HCT116 (cell line): Measurements from ENCODE around the gene RASSF7. TPM values are rescaled to one million over a fixed set of nuclear protein-coding genes. Genes with fewer than 3 reads are reported as not detected.

ENCODE experiments used
- ATAC-seq: fragments of 200-7000 bp; cut with Tn5 transposase; 2 replicates; pipeline ENCODE4 v1.9.1; 2020; ENCODE audit warnings: mild to moderate bottlenecking, moderate library complexity
- BruUV-seq: library from RNA; stranded (reverse); fragments of 400-500 nt; replicated peaks from 2 replicates; lab custom pipeline; 2021; lab: Mats Ljungman, UMichigan
- CTCF ChIA-PET: fragments of 300-600 bp; sonication (Branson Sonifier 250); formaldehyde crosslinking; loops from one replicate; lab custom pipeline; 2021; ENCODE audit warnings: antibody characterized with exemption; lab: Charles Lee
- POLR2A ChIA-PET: fragments of 300-600, 350-600 bp; sonication (Branson Sonifier 250); formaldehyde crosslinking; loops from one replicate; lab custom pipeline; 2021; ENCODE audit warnings: antibody characterized with exemption; lab: Charles Lee
- RAD21 ChIA-PET, 2 experiments: fragments of 300-600 bp; sonication (Branson Sonifier 250); formaldehyde crosslinking; loops; one replicate each; lab custom pipeline; 2023; ENCODE audit warnings: low total read pairs in 2 of 2; ENCODE audit not compliant: uncharacterized antibody in 2 of 2, unreplicated experiment in 2 of 2, low non-redundant PET in 1 of 2; lab: Charles Lee
- DNase-seq: peaks from one replicate; pipeline ENCODE4 v3.0.0-alpha.2; 2010; ENCODE audit warnings: low read depth, low spot score
- H2AFZ ChIP-seq: fragments of 200-600 bp; shearing (Covaris generic), sonication (generic); 2 replicates; pipeline ENCODE4 v1.6.1; 2017; ENCODE audit warnings: low read depth, mixed run types, mixed read lengths, antibody characterized with exemption, low read length; ENCODE audit not compliant: poor library complexity, severe bottlenecking
- H3K27ac ChIP-seq: 2 replicates; pipeline ENCODE4 v1.5.1; 2012; ENCODE audit warnings: low read depth, low read length
- H3K27me3 ChIP-seq: fragments of 200-600 bp; sonication (generic); 2 replicates; pipeline ENCODE4 v1.6.1; 2016; ENCODE audit warnings: mixed run types, low read length, mixed read lengths; ENCODE audit not compliant: insufficient read depth
- H3K36me3 ChIP-seq, 2 experiments: fragments of 200-500 bp in 1 of 2; fragments of 200-600 bp in 1 of 2; sonication (Bioruptor generic) in 1 of 2; sonication (generic) in 1 of 2; 2 replicates each; pipeline versions ENCODE4 v1.5.1 to v1.6.1; 2014 to 2016; ENCODE audit warnings: low read length in 2 of 2, inconsistent platforms in 1 of 2, mixed read lengths in 1 of 2, mixed run types in 1 of 2; ENCODE audit not compliant: insufficient read depth in 2 of 2, control insufficient read depth in 1 of 2
- H3K4me1 ChIP-seq, 2 experiments: fragments of 200-600 bp in 1 of 2; sonication (generic) in 1 of 2; 2 replicates each; pipeline versions ENCODE4 v1.5.1 to v1.6.1; 2012 to 2017; ENCODE audit warnings: low read length in 2 of 2, inconsistent platforms in 1 of 2, mild to moderate bottlenecking in 1 of 2, mixed read lengths in 1 of 2, mixed run types in 1 of 2, moderate library complexity in 1 of 2; ENCODE audit not compliant: insufficient read depth in 2 of 2, control insufficient read depth in 1 of 2
- H3K4me2 ChIP-seq: fragments of 200-600 bp; sonication (generic); 2 replicates; pipeline ENCODE4 v1.6.1; 2017; ENCODE audit warnings: mixed run types, low read length, mixed read lengths
- H3K4me3 ChIP-seq, 2 experiments: fragments of 200-600 bp in 1 of 2; sonication (generic) in 1 of 2; replicated peaks in 1 of 2; 2 replicates each; pipeline ENCODE4 v1.5.1; 2011 to 2016; ENCODE audit warnings: low read length in 2 of 2, control low read depth in 1 of 2, low read depth in 1 of 2, mild to moderate bottlenecking in 1 of 2, mixed read lengths in 1 of 2, mixed run types in 1 of 2
- H3K79me2 ChIP-seq: fragments of 200-600 bp; sonication (generic); 2 replicates; pipeline ENCODE4 v1.6.1; 2017; ENCODE audit warnings: mild to moderate bottlenecking, mixed run types, low read length, moderate library complexity, mixed read lengths; ENCODE audit not compliant: insufficient read depth
- H3K9ac ChIP-seq: fragments of 200-600 bp; sonication (generic); 2 replicates; pipeline ENCODE4 v1.6.1; 2016; ENCODE audit warnings: low read length, mixed read lengths
- H3K9me2 ChIP-seq: fragments of 200-600 bp; sonication (generic), shearing (Covaris generic); 2 replicates; pipeline ENCODE4 v1.6.1; 2017; ENCODE audit warnings: mixed run types, mild to moderate bottlenecking, moderate library complexity; ENCODE audit not compliant: insufficient read depth
- H3K9me3 ChIP-seq, 2 experiments: fragments of 200-500 bp in 1 of 2; fragments of 200-600 bp in 1 of 2; sonication (Bioruptor generic) in 1 of 2; sonication (generic) in 1 of 2; 2 replicates each; pipeline ENCODE4 v1.6.1; 2014 to 2017; ENCODE audit warnings: low read length in 2 of 2, mixed read lengths in 2 of 2, inconsistent platforms in 1 of 2, low read depth in 1 of 2, mild to moderate bottlenecking in 1 of 2, mixed run types in 1 of 2, moderate library complexity in 1 of 2; ENCODE audit not compliant: control insufficient read depth in 1 of 2, insufficient read depth in 1 of 2
- H4K20me1 ChIP-seq: fragments of 200-600 bp; sonication (generic), shearing (Covaris generic); 2 replicates; pipeline ENCODE4 v1.6.1; 2017; ENCODE audit warnings: mixed run types, mild to moderate bottlenecking, moderate library complexity; ENCODE audit not compliant: insufficient read depth
- ATF3 ChIP-seq: IDR thresholded peaks from 2 replicates; pipeline ENCODE4 v1.6.1; 2012
- CTCF ChIP-seq, 3 experiments: fragments of 200-600 bp in 1 of 3; sonication (generic) in 1 of 3; IDR thresholded peaks in 2 of 3; conservative IDR thresholded peaks in 1 of 3; 2 replicates each; pipeline ENCODE4 v1.5.1; 2012 to 2017; ENCODE audit warnings: low read depth in 2 of 3, low read length in 2 of 3, antibody characterized with exemption in 1 of 3, borderline replicate concordance in 1 of 3, control low read depth in 1 of 3, mild to moderate bottlenecking in 1 of 3, mixed read lengths in 1 of 3, mixed run types in 1 of 3, moderate library complexity in 1 of 3; ENCODE audit not compliant: insufficient read depth in 1 of 3
- EGR1 ChIP-seq: IDR thresholded peaks from 2 replicates; pipeline ENCODE4 v1.6.1; 2012; ENCODE audit warnings: low read depth
- ELF1 ChIP-seq: IDR thresholded peaks from 2 replicates; pipeline ENCODE4 v1.6.1; 2012; ENCODE audit warnings: low read depth, borderline replicate concordance
- JUND ChIP-seq: IDR thresholded peaks from 2 replicates; pipeline ENCODE4 v1.6.1; 2012
- POLR2AphosphoS5 ChIP-seq: IDR thresholded peaks from 2 replicates; pipeline ENCODE4 v1.6.1; 2011; ENCODE audit warnings: mild to moderate bottlenecking, low read depth, low read length, moderate library complexity
- ZBTB33 ChIP-seq: IDR thresholded peaks from 2 replicates; pipeline ENCODE4 v1.6.1; 2011; ENCODE audit warnings: mild to moderate bottlenecking, low read length, moderate library complexity; ENCODE audit not compliant: insufficient replicate concordance; ENCODE audit errors: extremely low read depth
- intact Hi-C: fragments of 100-400 bp; cut with micrococcal nuclease; formaldehyde crosslinking; loops from 2 replicates; pipeline ENCODE4 v1.10.0; 2022
- total RNA-seq: library from RNA; stranded (reverse); gene quantifications from one replicate; pipeline ENCODE4 v1.2.1, GENCODE V29; 2021; ENCODE audit not compliant: unreplicated experiment

RASSF7 gene
- total RNA-seq, 1 experiment from 2014 or later: 35.9 TPM

- ChIA-PET RAD21 (no interaction called here), POLR2A (no interaction called here), CTCF (no interaction called here)
- Histone ChIP-seq H3K9ac (no peak overlapping the region), H4K20me1 (no peaks in the 10 kb centered on the region), H3K79me2 (no peaks in the 10 kb centered on the region), H3K4me2 (peak overlapping the region; percentile 34; the same call in 1 of the 2 replicates), H3K27ac (no peak overlapping the region), H3K9me3 (no peaks in the 10 kb centered on the region), H2AFZ (no peak overlapping the region), H3K9me2 (no peaks in the 10 kb centered on the region), H3K27me3 (no peaks in the 10 kb centered on the region)
- BruUV-seq: no TSS peak
- intact Hi-C loops: no loop called here
- DNase-seq: no peak
- TF ChIP-seq ATF3: no peak
- TF ChIP-seq, all 23 proteins: peak for 0
- no peaks in the 10 kb centered on the region for H3K36me3 ChIP-seq
- H3K4me3 ChIP-seq: no peak overlapping the region
- H3K4me1 ChIP-seq: peaks cover 0 to 13% of the 10 kb centered on the region in 2 experiments; a peak in 2 of 4 replicates
- ATAC-seq: peak; percentile 12; the same call in 1 of the 2 replicates
Observed at GRCh38 chr11:548700-549603, 11.8 kb upstream of the RASSF7 start.

GRCh38 chr11:550021-550745, 10.6 kb upstream of the RASSF7 start:
- no peak for ATAC-seq
- H3K79me2 ChIP-seq: no peaks in the 10 kb centered on the region
- no peak overlapping the region for H3K9ac ChIP-seq
- H3K27me3 ChIP-seq: no peaks in the 10 kb centered on the region
- DNase-seq: no peak
- no peak overlapping the region for H3K4me3 ChIP-seq
- H2AFZ ChIP-seq: no peak overlapping the region
- TF ChIP-seq EGR1 (no peak), ELF1 (no peak), JUND (no peak), ZBTB33 (no peak), CTCF (IDR thresholded peaks at IDR 0.05 in 2 of 3, conservative IDR thresholded peaks at IDR 0.05 in 1 of 3; ENCODE audit: borderline replicate concordance in 1 of 3, insufficient read depth in 1 of 3, low read depth in 2 of 3, low read length in 2 of 3) (no peak), POLR2AphosphoS5 (no peak)
- TF ChIP-seq, all 23 proteins: peak for 0
- RAD21 ChIA-PET: no interaction called here
- H3K4me1 ChIP-seq: peaks cover 5 to 22% of the 10 kb centered on the region in 2 experiments; a peak in 3 of 4 replicates
- no peaks in the 10 kb centered on the region for H4K20me1 ChIP-seq
- no peaks in the 10 kb centered on the region for H3K9me2 ChIP-seq
- POLR2A ChIA-PET: no interaction called here
- intact Hi-C loops: no loop called here
- no peak overlapping the region for H3K4me2 ChIP-seq
- no TSS peak for BruUV-seq
- no peak overlapping the region for H3K27ac ChIP-seq
- no peaks in the 10 kb centered on the region for H3K9me3 ChIP-seq
- CTCF ChIA-PET: no interaction called here
- no peaks in the 10 kb centered on the region for H3K36me3 ChIP-seq
